Stimulated activated CD8-positive, alpha-beta memory T cell treated with anti-CD3 and anti-CD28 coated beads, Interleukin-15, amount 100 ng/mL, for 24 hours (primary cell): ENCODE results near the gene EDAR.

Source experiments
- DNase-seq: peaks from one replicate; pipeline ENCODE4 v3.0.0-alpha.2; 2020; ENCODE audit warnings: low read depth

Gene EDAR

GRCh38 chr2:108988796-108989713, at the start of gene EDAR:
Gene EDAR (minus strand): TSS chr2:108989220. CDS start chr2:108931014, 58,206 bp downstream.
- DNase-seq = peak; percentile 5

- DNase-seq = no peak
Observed at GRCh38 chr2:109033171-109033570, 44.2 kb upstream of the EDAR start.

- DNase-seq = no peak
Observed at GRCh38 chr2:109032229-109032820, 43.3 kb upstream of the EDAR start.

GRCh38 chr2:109031476-109032228, 42.6 kb upstream of the EDAR start:
- DNase-seq = peak; percentile 18

- DNase-seq = no peak
Observed at GRCh38 chr2:109030870-109031475, 42.0 kb upstream of the EDAR start.

GRCh38 chr2:109029490-109030201, 40.6 kb upstream of the EDAR start:
- no peak for DNase-seq

- DNase-seq = no peak
Observed at GRCh38 chr2:109028738-109029489, 39.9 kb upstream of the EDAR start.

GRCh38 chr2:109028277-109028676, 39.3 kb upstream of the EDAR start:
- DNase-seq = no peak

GRCh38 chr2:109027702-109028101, 38.7 kb upstream of the EDAR start:
- DNase-seq = no peak

- no peak for DNase-seq
Observed at GRCh38 chr2:109024477-109024876, 35.5 kb upstream of the EDAR start.

GRCh38 chr2:109021895-109022300, 32.9 kb upstream of the EDAR start:
- DNase-seq = no peak

- DNase-seq = no peak
Observed at GRCh38 chr2:109020217-109020637, 31.2 kb upstream of the EDAR start.

GRCh38 chr2:109018452-109018851, 29.4 kb upstream of the EDAR start:
- no peak for DNase-seq

- no peak for DNase-seq
Observed at GRCh38 chr2:109017017-109017416, 28.0 kb upstream of the EDAR start.

- DNase-seq = no peak
Observed at GRCh38 chr2:109016376-109016775, 27.4 kb upstream of the EDAR start.

- no peak for DNase-seq
Observed at GRCh38 chr2:109014476-109014875, 25.5 kb upstream of the EDAR start.

- DNase-seq = no peak
Observed at GRCh38 chr2:109013051-109013450, 24.0 kb upstream of the EDAR start.

GRCh38 chr2:109009920-109010610, 21.0 kb upstream of the EDAR start:
- no peak for DNase-seq

GRCh38 chr2:109006971-109007370, 18.0 kb upstream of the EDAR start:
- DNase-seq = no peak

GRCh38 chr2:109005686-109006204, 16.7 kb upstream of the EDAR start:
- no peak for DNase-seq
